Gastrocnemius medialis (tissue), 4 donors: ENCODE results near the gene ARHGAP23.

Experiments
- POLR2A ChIP-seq, 2 donors: fragments of 450-650 bp; IDR thresholded peaks; one replicate each; pipeline ENCODE4 v1.6.1; 2017; ENCODE audit warnings: antibody characterized with exemption in 2 of 2, mild to moderate bottlenecking in 2 of 2, moderate library complexity in 2 of 2
- TF ChIP-seq, protein P1 (sequence below), 5 experiments: fragments of 450-650 bp in 3 of 5; fragments of 200-600 bp in 2 of 5; sonication (generic) in 2 of 5; IDR thresholded peaks in 4 of 5; conservative IDR thresholded peaks in 1 of 5; 1 replicate in 4 of 5; 2 replicates in 1 of 5; pipeline ENCODE4 v1.5.1; 2016 to 2019; ENCODE audit warnings: antibody characterized with exemption in 5 of 5, mild to moderate bottlenecking in 3 of 5, moderate library complexity in 3 of 5

DNA sequence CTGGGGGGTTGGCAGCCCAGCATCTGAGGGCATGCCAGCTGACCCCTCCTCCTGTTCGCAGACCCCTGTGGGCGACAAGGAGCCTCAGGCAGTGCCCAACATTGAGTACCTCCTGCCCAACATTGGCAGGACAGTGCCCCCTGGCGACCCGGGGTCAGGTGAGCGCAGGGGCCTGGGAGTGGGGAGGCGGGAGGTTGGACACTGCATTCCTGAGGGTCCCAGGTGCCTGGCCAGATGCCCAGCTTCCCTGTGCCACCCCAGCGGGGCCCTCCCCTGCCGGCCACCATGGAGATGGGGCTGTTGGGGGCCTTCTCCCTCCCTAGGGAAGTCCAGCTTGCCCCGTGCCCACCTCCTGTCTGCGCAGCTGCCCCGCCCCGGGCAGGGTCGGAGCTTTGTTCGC lies 70.1 kb downstream of the ARHGAP23 start:
- TF ChIP-seq POLR2A (IDR thresholded peaks at IDR 0.05), result no peak
- TF ChIP-seq, protein P1, sequence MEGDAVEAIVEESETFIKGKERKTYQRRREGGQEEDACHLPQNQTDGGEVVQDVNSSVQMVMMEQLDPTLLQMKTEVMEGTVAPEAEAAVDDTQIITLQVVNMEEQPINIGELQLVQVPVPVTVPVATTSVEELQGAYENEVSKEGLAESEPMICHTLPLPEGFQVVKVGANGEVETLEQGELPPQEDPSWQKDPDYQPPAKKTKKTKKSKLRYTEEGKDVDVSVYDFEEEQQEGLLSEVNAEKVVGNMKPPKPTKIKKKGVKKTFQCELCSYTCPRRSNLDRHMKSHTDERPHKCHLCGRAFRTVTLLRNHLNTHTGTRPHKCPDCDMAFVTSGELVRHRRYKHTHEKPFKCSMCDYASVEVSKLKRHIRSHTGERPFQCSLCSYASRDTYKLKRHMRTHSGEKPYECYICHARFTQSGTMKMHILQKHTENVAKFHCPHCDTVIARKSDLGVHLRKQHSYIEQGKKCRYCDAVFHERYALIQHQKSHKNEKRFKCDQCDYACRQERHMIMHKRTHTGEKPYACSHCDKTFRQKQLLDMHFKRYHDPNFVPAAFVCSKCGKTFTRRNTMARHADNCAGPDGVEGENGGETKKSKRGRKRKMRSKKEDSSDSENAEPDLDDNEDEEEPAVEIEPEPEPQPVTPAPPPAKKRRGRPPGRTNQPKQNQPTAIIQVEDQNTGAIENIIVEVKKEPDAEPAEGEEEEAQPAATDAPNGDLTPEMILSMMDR (IDR thresholded peaks at IDR 0.05 in 4 of 5, conservative IDR thresholded peaks at IDR 0.05 in 1 of 5), result no peak
